GM19467 (cell line): ENCODE results near the gene KCNK1.

Experiments
- ATAC-seq: cut with Tn5 transposase; IDR thresholded peaks from one replicate; pipeline ENCODE4 v1.9.1; 2021; ENCODE audit warnings: mild to moderate bottlenecking, moderate library complexity; ENCODE audit not compliant: unreplicated experiment

Gene KCNK1

DNA sequence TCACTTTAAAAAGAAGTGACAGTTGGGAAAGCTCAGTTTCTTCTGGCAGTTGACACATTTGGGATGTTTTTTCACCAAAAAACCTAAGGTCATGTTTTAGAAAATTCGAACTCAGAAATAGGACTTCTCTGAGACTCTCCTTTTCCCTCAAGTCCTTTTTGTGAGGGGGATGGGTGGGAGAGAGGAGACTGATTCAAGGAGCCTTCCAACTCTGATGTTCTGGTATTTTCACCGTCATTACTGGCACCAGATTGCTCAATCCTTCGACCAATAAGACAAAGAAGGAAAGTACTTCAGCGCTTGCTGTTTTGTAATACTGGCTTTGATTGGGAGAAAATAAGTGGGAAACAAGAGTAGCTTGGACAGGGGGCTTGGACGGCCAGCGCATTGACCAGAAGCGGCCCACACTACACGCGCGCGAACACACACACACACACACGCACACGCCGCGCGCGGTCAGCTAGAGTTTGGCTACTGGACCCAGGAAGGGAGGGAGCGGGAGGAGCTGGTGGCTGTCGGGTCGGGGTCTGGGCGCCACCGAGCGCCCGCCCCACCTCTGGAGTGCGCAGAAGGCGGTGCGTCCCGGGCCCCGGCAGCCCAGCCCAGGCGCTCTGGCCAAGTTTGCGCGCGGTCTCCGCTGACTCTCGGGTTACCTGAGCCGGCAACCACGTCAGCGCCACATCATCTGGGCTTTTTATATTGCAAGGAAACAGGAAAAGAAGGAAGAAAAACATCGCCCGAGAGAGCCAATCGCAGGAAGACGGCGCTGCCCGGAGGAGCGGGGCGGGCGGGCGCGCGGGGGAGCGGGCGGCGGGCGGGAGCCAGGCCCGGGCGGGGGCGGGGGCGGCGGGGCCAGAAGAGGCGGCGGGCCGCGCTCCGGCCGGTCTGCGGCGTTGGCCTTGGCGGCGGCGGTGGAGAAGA, at the start of gene KCNK1:
Gene KCNK1 (plus strand): TSS at position 855 of the 921 bp plus-strand sequence. CDS start 66 bp downstream, at position 921.
- ATAC-seq: no peak

DNA sequence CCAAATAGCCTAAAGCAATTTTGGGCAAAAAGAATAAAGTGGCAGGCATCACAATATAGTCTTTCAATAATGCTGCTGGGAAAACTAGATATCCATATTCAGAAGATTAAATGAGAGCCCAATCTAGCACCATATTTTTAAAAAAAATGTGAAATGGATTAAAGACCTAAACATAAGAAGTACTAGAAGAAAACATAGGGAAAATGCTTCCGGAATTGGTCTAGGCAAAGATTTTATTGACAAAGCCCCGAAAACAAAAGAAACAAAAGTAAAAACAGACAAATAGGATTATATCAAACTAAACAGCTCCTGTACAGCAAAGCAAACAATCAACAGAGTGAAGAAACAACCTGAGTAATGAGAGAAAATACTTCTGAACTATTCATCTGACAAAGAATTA, 48.6 kb upstream of the KCNK1 start:
- no peak for ATAC-seq

GRCh38 chr1:233566886-233567285, 47.0 kb upstream of the KCNK1 start:
- no peak for ATAC-seq

DNA sequence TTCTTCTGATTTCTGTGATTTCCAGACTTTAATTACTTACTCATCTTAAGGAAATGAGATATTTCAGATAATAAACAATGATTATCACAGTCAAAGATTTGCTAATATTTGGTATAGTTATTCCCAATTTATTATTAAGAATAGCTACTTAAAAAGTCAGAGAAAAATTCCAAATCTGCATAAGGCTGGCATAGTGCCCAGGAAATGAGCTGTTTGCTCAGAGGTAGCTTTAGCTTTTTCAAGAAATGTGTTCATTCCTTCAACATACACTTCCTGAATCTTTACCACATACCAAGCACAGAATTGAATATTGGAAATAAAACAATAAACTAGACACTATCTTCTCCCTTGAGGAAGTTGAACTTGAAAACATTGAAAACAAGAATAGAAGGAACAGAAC, 44.3 kb upstream of the KCNK1 start:
- no peak for ATAC-seq

DNA sequence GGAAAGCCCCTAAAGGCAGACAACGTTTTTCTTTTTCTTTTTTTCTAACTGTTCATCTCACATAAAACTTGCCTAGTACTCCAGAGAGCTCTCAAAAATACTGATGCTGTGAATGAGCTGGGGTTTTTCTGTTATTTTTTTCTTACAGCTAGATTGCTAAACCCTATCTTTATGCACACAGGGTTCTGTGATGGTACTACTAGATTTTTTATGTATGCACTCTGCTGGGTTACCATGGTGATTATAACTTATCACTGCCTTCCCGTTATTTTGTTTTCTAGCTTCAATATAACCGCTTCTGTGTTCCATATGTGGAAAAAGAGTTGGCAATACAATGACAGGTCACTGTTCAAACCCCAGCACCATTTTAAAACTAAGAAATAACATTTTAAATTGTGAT, 43.7 kb upstream of the KCNK1 start:
- ATAC-seq: no peak

- no peak for ATAC-seq
These were observed 43.2 kb upstream of the KCNK1 start for GRCh38 chr1:233570706-233571105.

DNA sequence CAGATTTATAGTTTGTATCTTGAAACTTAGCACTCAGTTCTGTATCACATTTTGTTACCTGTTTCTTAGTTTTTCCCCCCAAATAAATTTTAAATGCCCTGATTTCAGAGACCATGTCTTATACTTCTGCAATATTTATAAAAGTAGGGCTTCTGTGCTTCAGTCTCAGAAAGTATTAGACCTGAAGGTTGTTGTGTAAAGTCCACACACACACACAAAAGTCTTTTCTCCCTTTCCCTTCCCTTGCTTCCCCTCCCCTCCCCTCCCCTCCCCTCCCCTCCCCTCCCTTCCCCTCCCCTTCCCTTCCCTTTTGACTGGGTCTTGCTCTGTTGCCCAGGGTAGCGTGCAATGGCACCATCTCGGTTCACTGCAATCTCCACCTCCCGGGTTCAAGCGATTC, 41.0 kb upstream of the KCNK1 start:
- no peak for ATAC-seq

DNA sequence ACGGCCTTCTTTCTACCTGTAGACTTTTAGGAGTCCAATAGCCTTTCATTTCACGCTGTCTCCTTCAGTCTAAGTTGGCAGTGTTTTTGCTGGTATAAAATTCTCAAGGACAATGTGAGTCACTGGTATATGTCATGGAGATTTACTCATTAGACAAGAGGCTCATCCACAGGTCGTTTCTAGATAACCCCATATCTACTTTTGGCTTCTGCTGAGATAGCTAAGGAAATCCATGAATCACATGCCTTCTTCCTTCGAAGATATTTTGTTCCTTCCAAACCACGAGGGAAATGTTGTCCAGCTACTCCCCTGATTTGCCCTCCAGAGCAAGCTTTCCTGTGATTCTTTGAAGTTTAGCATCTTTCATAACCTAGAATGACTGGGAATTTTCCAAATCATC, 38.5 kb upstream of the KCNK1 start:
- ATAC-seq: no peak

DNA sequence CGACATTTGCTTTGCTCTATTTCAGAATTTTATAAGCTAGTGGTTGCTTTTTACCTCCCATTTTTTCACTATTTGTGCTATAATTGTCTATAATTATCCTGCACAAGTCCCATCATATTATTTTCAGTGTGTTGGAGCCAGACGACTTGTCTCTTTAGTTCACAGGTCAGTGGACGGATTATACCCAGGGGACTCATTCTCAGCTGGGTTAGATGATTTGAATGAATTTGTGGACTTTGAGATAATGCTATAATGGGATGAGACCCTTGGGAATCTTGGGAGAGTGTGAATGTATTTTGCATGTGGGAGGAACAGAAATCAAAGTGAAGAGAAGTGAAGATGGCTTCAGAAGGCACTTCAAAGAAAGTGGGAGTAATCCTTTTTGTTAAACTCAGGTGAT, 31.5 kb upstream of the KCNK1 start:
- ATAC-seq: no peak

DNA sequence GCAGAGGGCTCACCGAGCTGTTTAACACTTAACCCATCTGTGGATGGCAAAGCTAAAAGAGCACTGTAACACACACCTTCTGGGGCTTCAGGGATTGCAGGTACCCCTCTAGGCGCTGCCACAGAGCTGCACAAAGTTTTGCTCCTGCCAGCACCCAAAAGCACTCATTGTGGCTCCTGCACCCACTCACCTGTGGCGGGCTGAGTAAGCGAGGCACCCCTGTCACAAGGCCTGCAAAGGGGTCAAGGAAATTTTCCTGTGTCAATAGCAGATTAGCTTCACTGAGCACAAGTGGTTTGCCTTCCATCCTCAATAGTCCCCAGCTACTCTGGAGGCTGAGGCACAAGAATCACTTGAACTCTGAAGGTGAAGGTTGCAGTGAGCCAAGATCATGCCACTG, 29.5 kb upstream of the KCNK1 start:
- no peak for ATAC-seq

DNA sequence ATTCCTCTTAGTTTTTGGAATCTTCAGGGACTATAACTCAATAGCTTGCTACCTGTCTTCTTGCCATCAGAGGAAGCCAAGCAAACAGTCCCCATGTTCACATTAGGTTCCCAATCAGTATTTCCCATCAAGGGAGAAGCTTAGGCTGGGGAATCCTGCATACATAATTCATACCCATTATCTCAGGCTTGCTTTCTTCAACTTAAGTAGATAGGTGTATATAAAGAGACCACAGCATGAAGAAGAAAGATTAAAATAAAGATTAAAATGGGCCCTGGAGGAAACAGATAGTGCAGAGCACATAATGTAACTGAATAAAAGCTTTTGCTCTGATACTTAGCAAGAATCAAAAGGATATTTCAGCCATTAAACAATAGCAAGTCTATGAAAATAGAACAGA, 29.0 kb upstream of the KCNK1 start:
- no peak for ATAC-seq

DNA sequence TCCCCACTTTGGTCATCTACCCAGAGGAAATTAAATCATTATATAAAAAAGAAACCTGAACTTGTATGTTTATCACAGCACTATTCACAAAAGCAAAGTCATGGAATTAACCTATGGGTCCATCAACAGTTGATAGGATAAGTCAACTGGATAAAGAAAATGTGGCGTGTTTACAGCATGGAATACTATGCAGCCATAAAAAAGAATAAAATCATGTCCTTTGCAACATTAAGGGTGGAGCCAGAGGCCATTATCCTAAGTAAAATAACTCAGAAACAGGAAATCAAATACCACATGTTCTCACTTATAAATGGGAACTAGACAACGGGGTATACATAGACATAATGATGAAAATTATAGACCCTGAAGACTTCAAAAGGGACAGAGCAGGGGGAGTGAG, 27.6 kb upstream of the KCNK1 start:
- ATAC-seq: no peak

GRCh38 chr1:233587196-233587595, 26.7 kb upstream of the KCNK1 start:
- ATAC-seq: no peak

- ATAC-seq: no peak
These were observed 25.7 kb upstream of the KCNK1 start for GRCh38 chr1:233587958-233588799.

DNA sequence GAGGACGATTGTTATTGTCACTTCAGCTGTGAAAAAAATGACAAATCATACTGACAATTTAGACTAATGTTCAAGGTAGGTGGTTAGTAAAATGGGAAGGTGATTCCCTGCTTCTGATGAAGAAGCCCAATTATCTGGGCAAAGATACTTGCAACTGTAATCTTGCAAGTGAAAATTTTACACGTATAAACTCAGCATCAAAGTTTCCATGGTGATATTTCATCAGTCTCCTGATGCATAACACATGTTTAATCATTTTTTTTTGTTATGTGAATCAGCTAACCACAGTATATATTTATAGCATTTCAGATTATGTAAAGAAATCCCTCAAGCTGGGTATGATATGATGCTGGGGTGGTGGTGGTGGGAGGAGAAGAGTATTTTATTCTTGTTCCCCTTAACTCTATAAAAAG, 16.4 kb upstream of the KCNK1 start:
- ATAC-seq: no peak

- peak; percentile 87 for ATAC-seq
These were observed 14.9 kb upstream of the KCNK1 start for GRCh38 chr1:233598891-233599541.

GRCh38 chr1:233599542-233600073, 14.3 kb upstream of the KCNK1 start:
- peak; percentile 41 for ATAC-seq

DNA sequence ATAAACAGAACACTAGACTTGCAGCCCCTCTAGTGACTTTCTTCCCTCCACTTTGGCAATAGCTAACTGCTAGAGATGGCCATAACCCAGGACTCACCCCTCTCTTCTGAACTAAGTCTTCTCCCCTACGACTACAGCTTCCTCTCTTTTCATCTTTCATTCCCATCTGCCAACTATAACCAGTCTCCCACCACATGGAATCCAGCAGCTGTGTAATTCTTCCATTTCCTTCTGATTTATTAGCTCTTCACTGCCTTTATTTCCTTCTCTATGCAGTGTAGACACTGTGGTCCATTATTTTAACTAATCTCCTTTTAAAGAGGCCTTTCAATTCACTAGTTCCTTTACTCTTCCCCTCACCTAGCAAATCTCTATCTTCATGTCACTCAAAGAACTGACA, 13.4 kb upstream of the KCNK1 start:
- ATAC-seq: no peak

DNA sequence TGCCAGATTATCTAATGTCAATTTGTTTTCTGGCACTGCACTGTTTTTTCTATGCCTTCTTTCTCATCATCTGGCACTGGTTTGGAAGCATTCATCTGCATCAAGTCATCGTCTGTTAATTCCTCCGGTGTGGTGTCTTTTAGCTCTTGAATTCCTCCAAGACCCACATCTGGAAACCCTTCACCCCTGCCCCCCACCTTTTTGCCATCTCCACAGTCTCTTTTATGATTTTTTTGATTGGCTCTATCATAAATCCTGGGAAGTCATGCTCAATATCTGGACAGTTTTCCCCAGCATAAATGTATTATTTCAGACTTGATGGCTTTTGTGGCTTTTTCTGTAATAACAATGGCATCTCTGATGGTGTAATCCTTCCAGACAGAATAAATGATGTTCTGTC, 10.4 kb upstream of the KCNK1 start:
- no peak for ATAC-seq

GRCh38 chr1:233605205-233605604, 8.7 kb upstream of the KCNK1 start:
- no peak for ATAC-seq

DNA sequence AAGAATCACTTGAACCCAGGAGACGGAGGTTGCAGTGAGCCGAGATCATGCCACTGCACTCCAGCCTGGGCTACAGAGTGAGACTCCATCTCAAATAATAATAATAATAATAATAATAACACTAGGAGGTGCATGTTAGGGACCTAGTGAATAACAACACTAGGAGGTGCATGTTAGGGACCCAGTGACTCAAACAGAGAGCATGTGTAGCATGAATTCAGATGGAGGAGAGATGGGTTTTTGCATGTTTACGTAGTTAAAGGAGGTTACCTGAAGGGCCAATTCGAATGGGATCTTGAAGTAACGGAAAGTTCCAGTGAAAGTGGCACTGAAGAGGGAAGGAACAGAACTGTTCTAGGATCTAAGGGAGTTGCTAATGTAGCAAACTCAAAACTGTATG, 7.1 kb upstream of the KCNK1 start:
- no peak for ATAC-seq
